Fibroblast of skin of abdomen (primary cell): Measurements from ENCODE around the gene NEURL1.

ENCODE experiments used
- DNase-seq: peaks from one replicate; pipeline ENCODE4 v3.0.0-alpha.2; 2013

The NEURL1 gene

GRCh38 chr10:103548581-103549348, 55.3 kb downstream of the NEURL1 start:
- no peak for DNase-seq

GRCh38 chr10:103549349-103549685, 55.8 kb downstream of the NEURL1 start:
- DNase-seq, result no peak

- no peak for DNase-seq
These were observed 56.7 kb downstream of the NEURL1 start for GRCh38 chr10:103550229-103550628.

GRCh38 chr10:103551619-103552602, 58.4 kb downstream of the NEURL1 start:
- DNase-seq, result no peak

GRCh38 chr10:103552856-103553742, 59.6 kb downstream of the NEURL1 start:
- DNase-seq, result no peak

- no peak for DNase-seq
These were observed 60.4 kb downstream of the NEURL1 start for GRCh38 chr10:103553743-103554487.

GRCh38 chr10:103554488-103555324, 61.2 kb downstream of the NEURL1 start:
- DNase-seq, result peak; percentile 55

GRCh38 chr10:103555325-103555649, 61.8 kb downstream of the NEURL1 start:
- no peak for DNase-seq

- DNase-seq, result no peak
These were observed 62.2 kb downstream of the NEURL1 start for GRCh38 chr10:103555712-103556111.

GRCh38 chr10:103556383-103557007, 63.0 kb downstream of the NEURL1 start:
- no peak for DNase-seq

GRCh38 chr10:103557455-103557854, 64.0 kb downstream of the NEURL1 start:
- no peak for DNase-seq

GRCh38 chr10:103558911-103559310, 65.4 kb downstream of the NEURL1 start:
- no peak for DNase-seq

- no peak for DNase-seq
These were observed 66.3 kb downstream of the NEURL1 start for GRCh38 chr10:103559776-103560175.

GRCh38 chr10:103560886-103561285, 67.4 kb downstream of the NEURL1 start:
- no peak for DNase-seq

- no peak for DNase-seq
These were observed 68.9 kb downstream of the NEURL1 start for GRCh38 chr10:103562383-103562782.

- no peak for DNase-seq
These were observed 70.0 kb downstream of the NEURL1 start for GRCh38 chr10:103563231-103564115.

GRCh38 chr10:103564116-103564501, 70.6 kb downstream of the NEURL1 start:
- DNase-seq, result no peak

GRCh38 chr10:103564776-103565520, 71.4 kb downstream of the NEURL1 start:
- DNase-seq, result no peak

GRCh38 chr10:103566536-103566935, 73.0 kb downstream of the NEURL1 start:
- peak; percentile 27 for DNase-seq
